Posterior vena cava (tissue), 2 donors: ENCODE data around the gene HAAO. TPM values are rescaled to one million over a fixed set of nuclear protein-coding genes. Genes with fewer than 3 reads are reported as not detected.

Experiments used
- DNase-seq: peaks from one replicate; pipeline ENCODE4 v3.0.0-alpha.2; 2020; ENCODE audit warnings: low spot score
- intact Hi-C, 2 donors: fragments of 100-400 bp; cut with DNase I; formaldehyde crosslinking; loops; one replicate each; pipeline versions ENCODE4 v1.14.1 to v1.14.2; 2022 to 2023
- total RNA-seq, 2 donors: library from RNA; stranded (reverse); fragmentation: NEBNext Ultra II Directional; extraction: Animal tissue kit (Norgen Biotek cat#: 25700); gene quantifications; one replicate each; pipeline ENCODE4 v1.2.1, GENCODE V29; 2021
- donor health status: DM: yes; HTN: yes; CAD: no.
- donor health status: DM: yes; HTN: yes; CAD: no.

The HAAO gene
- total RNA-seq, 2 donors from 2014 or later, result 5.1 to 15.0 TPM

DNA sequence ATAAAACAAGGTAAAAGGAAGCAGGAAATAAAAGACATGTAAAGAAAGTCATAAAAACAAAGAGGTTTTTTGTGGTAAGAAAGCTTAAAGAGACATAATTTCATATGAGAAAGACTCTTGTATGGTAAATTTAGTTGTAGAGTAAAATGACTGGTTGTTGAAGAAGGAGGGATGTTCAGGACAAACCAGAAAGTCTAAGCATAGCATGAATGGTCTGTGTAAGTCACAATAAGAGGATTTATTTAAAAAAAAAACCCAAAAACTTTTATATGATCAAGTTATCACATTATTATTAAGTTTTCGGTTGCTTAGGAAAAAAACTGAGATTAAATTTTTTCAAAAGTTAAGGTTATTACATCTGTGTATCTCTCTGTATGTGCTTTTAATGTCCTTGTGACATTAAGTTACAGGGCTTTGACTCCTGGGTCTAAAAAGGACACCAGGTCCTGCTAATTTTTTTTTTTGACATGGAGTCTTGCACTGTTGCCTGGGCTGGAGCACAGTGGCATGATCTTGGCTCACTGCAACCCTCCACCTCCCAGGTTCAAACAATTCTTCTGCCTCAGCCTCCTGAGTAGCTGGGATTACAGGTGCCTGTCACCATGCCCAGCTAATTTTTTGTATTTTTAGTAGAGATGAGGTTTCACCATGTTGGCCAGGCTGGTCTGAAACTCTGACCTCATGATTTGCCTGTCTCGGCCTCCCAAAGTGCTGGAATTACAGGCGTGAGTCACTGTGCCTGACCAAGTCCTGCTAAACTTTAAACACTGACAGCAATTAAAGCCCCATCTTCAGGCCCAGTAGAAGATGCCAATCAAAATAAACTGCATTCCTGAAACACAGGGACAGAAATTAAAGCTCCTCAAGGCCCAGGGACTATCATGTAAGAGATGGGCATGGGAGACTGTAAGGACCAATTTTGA, 14.2 kb downstream of the HAAO start:
- intact Hi-C loops, result no loop called here
- DNase-seq, result no peak

DNA sequence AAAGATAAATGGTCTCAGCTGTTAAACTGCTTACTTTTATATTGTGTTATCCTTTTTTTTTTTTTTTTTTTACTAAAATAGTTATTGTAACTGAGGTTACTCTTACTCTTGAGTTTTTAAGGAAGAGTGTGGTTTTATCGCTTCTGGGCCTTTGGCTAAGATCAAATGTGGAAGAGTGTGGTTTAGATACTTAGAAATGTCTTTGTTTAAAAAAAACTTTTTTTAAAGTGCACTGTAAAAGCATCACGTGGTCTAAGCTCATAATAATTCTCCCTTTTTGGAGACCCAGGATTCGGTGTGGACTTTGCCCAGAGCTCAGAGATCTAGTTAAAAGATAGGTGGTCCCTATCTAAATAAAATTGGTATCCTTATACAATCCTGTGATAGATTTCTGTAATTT, 16.6 kb downstream of the HAAO start:
- intact Hi-C loops, result no loop called here
- DNase-seq, result no peak

DNA sequence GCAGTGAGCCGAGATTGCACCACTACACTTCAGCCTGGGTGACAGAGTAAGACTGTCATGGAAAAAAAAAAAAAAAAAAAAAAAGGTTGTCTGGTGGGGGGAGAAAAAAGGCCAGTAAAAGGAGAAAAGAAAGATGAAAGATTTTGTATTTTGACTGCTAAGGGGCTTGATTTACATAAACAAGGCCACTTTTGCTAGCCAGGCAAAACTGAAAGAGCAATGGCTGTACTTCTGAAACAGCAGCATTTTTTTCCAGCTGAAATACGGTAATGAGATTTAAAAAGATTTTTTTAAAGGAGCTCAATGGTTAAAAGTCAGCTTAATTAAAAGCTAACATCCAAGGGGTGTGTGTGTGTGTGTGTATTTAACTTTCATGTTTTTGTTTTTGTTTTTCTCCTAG, 17.2 kb downstream of the HAAO start:
- intact Hi-C loops, result no loop called here
- no peak for DNase-seq

DNA sequence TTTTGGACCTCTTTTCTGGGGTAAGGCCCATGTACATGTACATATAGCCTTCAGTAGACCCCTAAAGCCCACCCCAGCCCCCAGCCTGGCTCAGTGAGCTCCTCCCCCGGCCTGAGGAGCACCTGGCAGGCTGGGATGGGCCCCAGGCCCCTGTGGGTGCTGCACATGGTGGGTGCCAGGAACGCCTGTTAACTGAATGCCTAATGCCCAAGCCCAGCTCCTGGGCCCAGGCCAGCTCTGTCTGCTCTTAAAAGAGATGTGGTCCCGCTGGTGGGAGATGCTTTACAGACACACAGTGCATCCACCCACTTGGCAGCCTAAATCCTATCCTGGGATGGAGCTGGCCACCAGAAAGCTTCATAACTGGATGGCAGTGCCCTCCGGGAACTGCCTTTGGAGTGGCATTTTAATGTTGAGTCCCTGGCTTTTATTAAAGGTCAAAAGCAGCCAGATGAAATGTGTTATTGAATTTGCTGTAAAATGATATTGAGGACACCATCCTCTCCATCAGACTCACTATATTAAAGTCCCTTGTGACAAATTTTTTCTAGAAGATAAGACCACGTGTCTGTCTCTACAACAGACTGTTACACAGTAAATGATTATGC, 20.7 kb downstream of the HAAO start:
- no peak for DNase-seq
- intact Hi-C loops, result no loop called here

DNA sequence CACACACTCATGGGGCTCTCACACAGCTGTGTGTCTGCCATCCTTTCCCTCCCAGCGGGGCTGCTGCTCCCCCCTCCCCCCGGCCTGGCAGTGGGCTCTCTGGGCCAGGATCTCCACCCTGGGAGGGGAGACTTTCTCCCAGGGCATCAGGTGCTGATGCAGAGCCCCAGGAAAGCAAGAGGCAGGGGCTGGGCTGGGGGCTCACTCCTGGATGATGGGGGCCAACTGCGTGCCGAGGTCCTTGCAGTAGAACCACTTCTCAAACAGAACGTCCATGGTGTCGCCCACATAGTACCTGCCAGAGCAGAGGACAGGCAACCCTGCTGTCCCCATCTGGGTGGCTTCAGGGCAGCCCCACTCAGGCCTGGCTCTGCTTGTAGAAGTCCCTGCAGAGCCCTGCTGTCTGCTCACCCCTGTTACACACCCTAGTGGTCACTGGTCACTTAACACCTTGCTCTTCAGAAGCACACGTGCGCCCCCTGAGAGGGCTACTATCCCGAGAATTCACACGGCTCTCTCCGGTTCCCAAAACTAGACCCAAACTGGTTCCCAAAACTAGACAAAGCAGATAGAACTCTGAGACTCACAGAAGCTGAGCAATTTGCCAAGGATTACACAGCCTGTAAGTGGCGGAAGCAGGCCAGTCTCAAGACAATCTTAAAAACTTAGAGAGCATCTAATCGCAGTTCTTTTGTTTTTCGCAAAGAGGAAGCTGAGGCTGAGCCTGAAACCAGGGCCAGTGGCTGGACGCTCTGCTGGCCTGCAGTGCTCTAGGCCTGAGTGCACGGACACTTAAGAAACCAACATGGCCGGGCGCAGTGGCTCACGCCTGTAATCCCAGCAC, 21.9 kb downstream of the HAAO start:
- intact Hi-C loops, result no loop called here
- no peak for DNase-seq

DNA sequence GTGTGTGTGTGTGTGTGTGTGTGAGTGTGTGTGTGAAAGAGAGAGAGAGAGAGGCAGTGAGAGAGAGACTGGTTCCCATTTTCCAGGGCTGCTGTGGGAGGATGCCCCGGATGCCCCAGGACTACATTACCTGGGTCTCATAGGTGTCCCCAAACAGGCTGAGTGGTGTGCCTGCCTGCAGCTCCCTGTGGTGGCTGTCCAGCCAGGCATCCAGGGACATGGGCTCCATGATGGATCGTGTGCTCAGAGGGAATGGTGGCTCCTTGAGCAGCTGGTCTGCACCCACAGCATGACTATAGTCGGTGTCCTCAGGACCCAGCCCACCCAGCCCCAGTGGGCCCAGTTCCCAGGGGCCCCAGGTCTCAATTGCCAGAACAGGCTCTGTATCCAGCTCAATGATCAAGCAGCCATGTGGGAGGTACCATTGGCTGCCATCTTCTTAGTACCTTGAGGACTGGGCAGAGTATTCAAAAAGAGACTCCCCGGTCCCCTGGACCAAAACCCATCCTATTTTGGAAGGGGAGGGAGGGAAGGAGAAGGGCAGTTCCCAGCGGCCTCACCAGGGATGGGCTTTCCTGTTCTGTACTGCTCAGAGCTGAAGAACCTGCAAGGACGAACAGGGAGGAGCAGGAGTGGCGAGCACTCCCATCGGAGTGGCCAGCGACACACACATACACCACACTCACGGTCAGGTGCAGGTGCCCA, 22.6 kb downstream of the HAAO start:
- intact Hi-C loops, result no loop called here
- no peak for DNase-seq

DNA sequence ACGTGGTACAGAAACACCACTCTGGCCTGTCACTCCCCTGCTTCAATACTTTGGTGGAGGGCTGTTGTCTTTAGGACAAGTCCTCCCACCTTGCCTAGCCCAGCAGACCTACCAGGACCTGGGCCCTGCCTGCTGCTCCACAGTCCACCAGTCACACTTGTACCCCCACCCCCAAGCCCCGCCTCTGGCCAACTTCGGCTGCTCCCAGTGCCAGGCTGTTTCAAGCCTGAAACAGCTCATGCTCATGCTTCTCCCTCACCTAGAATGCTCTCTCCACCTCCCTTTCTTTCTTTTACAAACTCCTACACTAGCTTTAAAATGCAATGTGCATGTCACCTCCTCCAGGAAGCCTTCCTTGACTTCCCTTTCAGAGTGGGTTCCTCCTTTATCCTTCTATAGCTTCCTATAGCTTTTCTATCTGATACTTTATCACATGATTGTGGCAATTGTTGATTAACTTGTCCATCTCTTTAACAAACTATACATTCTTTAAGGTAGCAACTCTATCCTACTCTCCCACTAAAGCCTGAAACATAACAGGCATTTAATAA, 23.6 kb downstream of the HAAO start:
- intact Hi-C loops, result no loop called here
- no peak for DNase-seq

DNA sequence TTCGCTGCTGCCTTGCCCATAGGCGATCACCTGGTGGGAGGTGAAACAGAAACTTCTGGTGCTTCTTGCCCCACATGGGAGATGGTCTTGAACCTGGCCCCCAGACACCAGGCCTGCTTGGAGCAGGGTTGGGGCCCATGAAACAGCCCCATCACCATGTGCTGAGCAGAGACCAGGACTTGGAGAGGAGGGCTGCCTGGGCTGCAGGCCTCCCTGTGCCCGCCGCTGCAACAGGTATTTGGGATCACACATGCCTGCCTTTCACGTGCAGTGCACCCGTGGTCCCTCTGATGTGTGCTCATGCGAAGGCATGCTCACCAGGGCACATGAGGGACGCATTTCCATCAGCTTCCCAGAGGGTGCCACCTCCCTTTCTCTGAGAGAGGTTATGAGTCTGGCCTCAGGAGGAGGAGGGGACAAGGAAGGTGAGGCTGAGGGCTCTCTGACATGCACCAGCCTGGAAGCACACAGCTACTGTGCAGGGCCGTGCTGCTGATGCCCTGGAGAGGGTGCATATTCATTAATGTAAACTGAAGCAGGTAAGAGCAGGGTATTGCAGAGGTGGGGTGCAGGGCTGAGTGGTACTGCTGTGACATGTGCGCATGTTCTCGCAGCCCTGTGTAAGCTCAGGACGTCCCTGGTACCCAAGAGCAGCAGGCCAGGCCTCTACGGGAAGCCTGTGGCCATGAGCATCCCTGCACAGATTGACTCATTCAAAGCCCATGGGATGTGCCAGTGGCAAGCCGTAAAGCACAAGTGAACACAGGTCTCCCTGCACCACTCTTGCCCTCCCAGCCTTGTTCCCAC, 24.3 kb downstream of the HAAO start:
- no peak for DNase-seq
- intact Hi-C loops, result no loop called here

DNA sequence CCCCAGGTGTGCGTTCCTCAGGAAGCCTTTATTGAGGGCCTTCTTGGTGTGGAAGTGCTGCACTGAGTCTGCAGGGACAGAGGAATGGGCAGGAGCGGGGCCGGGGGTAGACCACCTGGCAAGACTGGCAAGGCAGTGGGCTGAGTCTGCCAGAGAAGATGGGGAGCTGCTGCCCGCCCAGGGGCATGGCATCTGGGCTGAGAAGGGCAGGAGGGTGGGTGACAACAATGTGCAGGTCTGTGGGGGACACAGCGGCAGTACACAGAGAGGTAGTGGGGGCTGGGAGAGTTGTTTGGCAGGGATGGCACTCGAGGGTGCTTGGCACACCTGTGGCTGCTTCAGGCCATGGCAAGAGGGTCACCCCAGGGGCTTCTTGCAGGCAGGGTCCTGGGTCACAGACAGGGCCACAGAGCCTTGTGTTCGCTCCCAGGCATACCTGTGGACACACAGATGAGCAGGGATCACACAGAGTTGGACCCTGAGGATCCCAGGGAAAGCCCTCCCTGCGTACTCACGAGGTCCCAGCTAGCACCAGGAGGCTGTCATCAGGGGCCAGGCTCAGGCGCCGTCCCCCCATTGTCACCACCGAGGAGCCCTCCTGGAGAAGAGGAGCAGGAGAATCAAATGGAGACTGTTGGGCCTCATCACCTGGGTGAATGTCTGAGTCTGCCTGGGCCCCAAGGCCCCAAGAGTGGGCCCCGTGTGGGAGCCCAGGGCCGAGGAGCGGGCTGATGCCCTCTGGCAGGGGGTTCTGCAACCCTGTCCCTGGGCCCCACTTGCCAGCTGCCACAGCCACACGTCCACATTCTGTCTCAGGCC, 25.1 kb downstream of the HAAO start:
- intact Hi-C loops, result no loop called here
- DNase-seq, result no peak

DNA sequence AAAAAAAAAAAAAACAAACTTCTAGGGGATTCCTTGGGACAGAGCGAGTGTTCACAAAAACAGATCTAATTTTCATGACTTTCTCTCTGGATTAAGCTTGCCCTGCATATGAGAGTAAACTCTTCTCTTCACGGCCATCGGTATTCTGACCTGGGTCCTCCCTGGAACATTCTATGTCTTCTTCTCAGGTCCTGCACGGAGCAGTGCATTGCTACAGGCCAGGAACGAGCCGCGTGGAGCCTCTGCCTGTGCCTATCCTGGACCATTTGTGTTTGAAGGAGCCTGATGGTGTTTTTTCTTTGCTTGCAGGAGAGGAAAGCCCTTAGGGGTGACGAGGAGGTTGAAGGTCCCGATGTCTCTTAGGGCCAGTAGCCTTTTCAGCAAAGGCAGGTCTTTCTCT, 26.7 kb downstream of the HAAO start:
- intact Hi-C loops, result no loop called here
- DNase-seq, result no peak

DNA sequence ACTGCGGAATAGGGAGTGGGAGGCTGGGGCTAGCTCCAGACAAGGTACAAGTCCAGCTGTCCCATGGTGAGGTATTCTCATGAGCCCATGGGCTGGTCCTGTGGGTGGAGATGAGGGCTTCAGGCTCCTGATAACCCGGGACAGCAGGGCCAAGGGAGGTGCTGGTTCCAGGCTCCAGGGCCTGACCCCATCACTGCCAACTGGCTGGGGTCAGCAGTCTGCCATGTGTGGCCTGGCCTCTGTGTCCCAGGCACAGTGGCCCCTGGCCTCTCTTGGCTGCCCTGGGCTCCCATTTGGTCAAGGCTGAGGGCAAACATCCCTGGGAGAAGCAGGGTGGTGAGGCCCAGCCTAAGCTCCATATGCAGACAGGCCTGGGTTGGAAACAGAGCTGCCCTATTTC, 27.5 kb downstream of the HAAO start:
- intact Hi-C loops, result no loop called here
- DNase-seq, result no peak

DNA sequence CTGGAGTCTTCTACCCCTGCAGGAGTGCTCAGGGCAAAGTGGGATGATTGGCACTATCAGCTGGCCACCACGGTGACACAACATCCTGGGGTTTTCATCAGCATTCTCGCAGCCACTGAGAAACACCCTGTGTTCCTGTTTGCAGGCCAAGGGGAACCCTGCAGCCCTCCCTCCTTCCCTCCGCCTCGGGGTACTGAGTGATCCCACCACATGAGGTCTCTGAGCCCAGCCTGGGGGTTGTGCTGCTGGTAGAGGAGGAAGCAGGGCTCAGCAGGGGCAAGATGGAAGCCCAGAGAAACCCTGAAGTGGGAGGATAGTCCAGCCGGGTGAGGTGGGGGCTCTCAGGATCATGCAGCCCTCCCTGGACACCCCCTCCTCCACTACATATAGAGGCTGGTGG, 28.3 kb downstream of the HAAO start, which contains the start of gene OXER1:
Gene OXER1, minus strand, starts transcription at position 40 of the 400 bp plus-strand sequence. CDS start 73 bp downstream, outside the sequence.
- DNase-seq, result no peak

DNA sequence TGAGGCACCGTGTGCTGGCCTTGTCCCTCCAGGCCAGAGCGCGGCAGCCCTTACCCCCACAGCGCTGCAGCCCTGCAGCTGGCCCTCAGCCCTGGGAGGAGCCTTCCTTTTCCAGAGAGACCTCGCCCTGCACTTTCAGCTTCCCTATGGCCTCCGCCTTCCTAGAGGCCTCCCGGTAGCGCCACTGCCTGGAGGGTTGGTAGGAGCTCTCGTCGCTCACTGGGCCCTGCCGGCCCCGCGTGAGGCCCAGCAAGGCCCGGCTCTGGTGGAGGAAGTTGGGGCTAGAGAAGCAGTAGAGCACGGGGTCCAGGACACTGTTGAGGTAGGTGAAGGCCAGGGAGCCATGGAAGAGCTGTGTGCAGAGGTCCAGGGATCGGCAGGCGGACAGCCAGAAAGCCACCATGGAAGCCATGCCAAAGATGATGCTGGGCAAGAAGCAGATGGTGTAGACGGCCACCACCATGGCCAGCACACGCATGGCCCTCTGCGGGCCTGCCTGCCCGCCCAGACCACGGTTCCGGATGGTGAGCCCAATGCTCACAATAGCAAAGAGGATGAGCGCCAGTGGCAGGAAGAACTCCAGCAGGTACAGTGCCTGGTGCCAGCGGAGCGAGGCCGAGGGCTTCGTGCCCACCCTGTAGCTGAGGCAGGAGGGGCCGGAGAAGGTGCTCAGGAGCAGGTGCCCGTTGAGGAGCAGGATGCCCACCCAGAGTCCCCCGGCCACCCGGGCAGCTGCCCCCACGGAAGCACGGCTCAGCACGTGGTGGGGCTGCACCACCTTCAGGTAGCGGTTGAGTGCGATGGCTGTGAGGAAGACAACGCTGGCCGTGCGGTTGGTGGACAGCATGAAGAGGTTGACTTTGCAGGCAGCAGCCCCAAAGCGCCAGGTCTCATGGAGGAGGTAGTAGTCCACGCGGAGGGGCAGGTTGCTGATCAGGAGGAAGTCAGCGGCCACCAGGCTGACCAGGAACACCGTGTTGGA, 29.3 kb downstream of the HAAO start:
- no peak for DNase-seq
- intact Hi-C loops, result no loop called here

More for the DNA sequence above, 28.3 kb downstream of the HAAO start, which contains the start of gene OXER1:
- intact Hi-C loops, result no loop called here

DNA sequence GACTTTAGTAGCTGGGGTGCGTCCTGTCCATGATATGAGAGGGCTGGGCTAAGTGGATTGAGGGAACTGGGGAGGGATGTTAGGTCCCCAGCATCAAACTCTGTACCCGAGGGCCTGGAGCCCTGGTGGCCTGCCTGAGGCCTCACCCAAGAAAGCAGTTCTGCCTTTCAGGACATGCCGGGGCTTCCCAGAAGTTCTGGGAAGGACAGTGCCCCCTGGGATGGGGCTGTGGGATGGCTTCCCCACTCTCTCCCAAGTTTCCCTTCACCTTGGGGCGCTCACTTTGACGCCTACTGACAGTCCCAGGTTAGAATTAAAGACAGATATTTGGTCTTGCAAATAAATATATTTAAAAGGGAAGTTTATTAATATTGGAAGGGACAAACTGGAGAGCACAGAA, 30.2 kb downstream of the HAAO start:
- DNase-seq, result no peak
- intact Hi-C loops, result no loop called here

DNA sequence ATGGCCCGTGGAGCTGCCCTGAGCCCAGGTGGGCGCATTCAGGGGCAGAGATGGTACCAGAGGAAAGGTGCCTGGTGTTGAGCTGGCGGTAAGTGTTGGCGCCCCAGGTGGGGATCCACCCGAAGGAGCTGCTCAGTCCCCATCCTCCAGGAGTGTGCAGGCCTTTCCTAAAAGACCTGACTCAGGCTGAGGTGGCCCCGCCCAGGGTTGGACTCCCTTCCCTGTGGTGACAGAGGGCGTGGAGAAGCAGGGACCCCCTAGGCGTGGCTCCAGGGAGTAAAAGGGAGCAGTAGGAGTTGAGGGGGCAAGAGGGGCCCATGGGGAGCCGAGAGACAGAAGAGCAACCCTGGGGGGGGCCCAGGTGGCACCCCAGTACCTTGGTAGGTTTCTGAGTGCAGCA, 30.8 kb downstream of the HAAO start:
- DNase-seq, result no peak
- intact Hi-C loops, result no loop called here

DNA sequence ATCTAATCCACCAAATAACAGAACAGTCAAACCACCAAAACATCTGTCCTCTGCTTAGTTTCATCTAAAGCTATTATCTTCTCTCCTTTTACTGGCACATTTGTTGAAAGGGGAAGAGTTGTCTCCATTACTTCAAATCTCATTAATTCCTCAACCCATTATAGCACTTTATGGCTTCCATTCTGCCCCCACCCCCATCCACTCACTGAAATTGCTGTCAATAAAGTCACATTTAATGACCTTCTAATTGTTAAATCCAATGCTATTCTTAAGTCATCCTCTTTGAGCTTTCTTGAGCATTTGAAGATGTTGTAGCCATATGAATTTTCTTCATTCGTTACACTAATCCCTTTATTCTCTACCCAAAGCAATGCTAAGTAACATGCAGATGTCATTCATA, 33.6 kb downstream of the HAAO start:
- intact Hi-C loops, result no loop called here
- no peak for DNase-seq
